ENCODE measurements around the gene CLEC4G.

- no peak for TF ChIP-seq EZH2phosphoT487 (IDR thresholded peaks at IDR 0.05; ENCODE audit: borderline replicate concordance, low read length)
- no peak for TF ChIP-seq CTCF (conservative IDR thresholded peaks at IDR 0.05; ENCODE audit: low read depth, low read length)
These were observed 25.4 kb upstream of the CLEC4G start for GRCh38 chr19:7757358-7757757.

Data from PC-3 (cell line).